HG03108 (cell line): ENCODE data around the gene PAX7.

ENCODE experiments used
- ATAC-seq: cut with Tn5 transposase; IDR thresholded peaks from one replicate; pipeline ENCODE4 v1.9.1; 2021; ENCODE audit warnings: moderate library complexity; ENCODE audit not compliant: unreplicated experiment

The PAX7 gene

DNA sequence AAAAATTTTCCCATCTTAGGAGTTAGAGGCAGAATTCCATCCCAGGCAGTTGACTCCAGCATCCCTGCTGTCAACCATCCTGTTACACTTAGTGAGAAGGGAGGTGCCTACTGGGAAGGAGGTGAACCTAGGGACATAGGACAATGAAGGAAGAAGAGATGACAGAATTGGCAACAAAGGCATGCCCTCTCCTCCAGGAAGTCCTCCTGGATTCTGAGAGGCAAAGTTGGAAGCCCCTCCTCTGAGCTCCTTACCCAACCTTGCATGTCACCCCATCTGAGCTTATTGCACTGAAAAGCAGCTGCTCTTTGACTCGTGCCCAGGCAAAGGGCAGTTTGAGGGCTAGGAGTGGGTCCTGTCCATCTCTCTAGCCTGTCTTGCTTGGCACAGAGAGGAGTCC, 66.9 kb downstream of the PAX7 start:
- ATAC-seq, result no peak

- ATAC-seq, result no peak
These were observed 69.9 kb downstream of the PAX7 start for GRCh38 chr1:18700530-18700929.

DNA sequence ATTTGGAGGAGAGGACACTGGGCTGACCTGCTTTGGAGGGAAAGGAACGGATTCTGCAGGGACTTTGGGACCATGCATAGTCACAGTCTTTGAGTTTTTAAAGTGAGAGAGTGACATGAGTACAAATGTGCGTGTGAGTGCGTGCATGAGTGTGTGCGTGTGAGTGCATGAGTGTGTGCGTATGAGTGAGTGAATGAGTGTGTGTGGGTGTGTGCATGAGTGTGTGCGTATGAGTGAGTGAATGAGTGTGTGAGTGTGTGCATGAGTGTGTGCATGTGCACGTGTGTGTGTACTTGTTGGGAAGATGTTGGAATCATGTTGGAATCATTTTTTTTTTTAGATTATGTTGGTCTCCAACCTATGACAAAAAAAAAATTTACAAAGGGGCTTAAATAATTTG, 70.5 kb downstream of the PAX7 start:
- no peak for ATAC-seq

DNA sequence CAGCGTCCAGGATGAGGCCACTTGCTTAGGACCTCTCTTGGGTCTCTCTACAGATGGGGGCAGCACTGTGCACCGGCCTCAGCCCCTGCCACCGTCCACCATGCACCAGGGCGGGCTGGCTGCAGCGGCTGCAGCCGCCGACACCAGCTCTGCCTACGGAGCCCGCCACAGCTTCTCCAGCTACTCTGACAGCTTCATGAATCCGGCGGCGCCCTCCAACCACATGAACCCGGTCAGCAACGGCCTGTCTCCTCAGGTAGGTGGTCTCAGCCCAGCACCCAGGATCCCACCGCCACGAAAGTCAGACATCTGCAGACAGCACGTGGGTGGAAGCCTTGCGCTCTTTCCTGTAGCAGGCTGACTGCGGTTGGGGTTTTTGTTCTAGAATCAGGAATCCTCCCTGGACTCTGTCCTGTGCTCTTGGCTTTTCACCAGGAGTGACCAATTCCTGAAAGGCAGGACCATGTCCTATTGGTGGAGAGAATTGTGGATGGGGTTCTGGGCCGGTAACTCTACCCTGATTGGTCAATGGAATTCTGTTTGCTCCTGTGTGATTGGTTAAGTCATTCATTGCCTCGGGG, 72.5 kb downstream of the PAX7 start:
- ATAC-seq, result no peak

- no peak for ATAC-seq
These were observed 75.2 kb downstream of the PAX7 start for GRCh38 chr1:18705811-18706210.

DNA sequence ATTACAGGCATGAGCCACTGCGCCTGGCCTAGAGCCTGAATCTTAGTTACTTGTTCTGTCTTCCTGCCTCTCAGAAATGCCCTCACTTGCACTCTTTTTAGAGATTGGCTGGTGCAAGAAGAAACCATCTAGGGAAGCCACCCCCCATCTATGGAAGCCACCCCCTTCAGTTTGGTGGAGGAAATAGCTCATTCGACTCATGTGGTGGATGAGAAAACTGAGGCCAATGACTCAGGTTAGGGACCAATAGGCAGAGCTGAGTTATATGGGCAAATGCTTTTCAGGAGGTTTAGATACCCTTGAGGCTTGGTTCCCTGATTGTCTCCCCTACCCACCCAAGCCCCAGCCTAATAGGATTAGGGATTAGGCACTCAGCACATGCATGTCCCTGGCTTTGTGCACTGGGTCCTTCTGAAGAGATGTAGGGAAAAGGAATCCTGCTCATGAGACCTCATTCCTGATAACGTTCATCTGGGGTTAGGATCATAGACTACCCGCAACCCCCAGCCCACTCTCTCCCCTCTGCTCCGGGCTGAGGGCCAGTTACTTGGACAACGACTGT, 77.1 kb downstream of the PAX7 start:
- ATAC-seq, result no peak

DNA sequence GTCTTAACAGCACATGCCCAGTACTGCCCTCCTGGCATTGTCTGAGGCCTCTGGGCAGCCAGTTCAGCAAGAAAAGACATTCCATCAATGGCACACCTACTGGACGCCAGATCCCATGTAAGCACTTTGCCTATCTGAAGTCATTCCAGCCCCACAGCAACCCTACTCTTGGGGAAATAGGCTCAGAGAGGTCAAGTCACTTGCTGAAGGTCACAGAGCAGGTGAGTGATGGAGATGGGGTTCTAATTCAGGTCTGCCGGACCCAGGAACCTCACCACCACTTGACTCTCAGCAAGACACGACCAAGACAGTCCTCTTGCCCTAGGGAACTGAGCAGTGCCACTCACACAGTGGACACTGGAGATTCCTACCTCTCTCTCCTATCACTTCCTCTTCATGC, 79.4 kb downstream of the PAX7 start:
- ATAC-seq, result no peak

DNA sequence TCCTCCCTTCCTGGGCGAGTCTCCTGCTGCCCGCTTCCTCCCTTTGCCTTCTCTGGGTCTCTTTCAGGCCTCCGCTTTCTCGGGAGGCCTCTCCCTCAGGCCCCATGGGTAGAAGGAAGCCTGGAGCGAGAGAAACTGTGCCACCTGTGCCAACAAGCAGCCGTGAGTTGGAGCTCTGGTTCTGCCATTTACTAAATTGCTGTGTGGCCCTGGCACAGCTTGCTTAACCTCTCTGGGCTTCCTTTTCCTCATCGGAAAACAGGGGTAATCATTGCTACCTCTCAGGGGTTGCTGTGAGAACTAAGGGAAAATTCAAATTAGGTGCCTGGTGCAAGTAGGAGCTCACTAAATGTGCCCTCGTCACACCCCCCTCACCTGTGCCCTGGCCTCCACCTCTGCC, 80.4 kb downstream of the PAX7 start:
- no peak for ATAC-seq

GRCh38 chr1:18711536-18712251, 81.0 kb downstream of the PAX7 start:
- no peak for ATAC-seq

DNA sequence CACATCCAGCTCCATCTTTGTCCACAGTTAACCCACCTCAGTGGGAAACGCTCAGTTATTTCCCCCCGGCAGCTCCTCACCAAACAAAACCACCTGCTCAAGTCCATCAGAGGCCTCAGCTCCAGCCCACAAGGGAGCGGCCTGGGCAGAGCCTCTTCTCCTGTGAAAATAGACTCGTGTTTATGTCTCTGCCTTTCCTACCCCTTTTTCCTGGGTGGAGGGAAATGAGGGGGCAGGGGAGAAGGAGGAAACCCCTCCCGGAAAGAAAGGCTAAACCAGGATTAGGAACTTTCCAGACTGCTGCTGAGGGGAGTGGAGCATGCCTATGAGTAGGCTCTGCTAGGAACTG, 81.6 kb downstream of the PAX7 start:
- no peak for ATAC-seq

GRCh38 chr1:18714404-18715175, 83.9 kb downstream of the PAX7 start:
- no peak for ATAC-seq

- ATAC-seq, result no peak
These were observed 85.6 kb downstream of the PAX7 start for GRCh38 chr1:18716112-18716784.

GRCh38 chr1:18716785-18717678, 86.4 kb downstream of the PAX7 start:
- no peak for ATAC-seq

GRCh38 chr1:18719786-18720451, 89.3 kb downstream of the PAX7 start:
- ATAC-seq, result no peak

- no peak for ATAC-seq
These were observed 90.4 kb downstream of the PAX7 start for GRCh38 chr1:18721041-18721440.

DNA sequence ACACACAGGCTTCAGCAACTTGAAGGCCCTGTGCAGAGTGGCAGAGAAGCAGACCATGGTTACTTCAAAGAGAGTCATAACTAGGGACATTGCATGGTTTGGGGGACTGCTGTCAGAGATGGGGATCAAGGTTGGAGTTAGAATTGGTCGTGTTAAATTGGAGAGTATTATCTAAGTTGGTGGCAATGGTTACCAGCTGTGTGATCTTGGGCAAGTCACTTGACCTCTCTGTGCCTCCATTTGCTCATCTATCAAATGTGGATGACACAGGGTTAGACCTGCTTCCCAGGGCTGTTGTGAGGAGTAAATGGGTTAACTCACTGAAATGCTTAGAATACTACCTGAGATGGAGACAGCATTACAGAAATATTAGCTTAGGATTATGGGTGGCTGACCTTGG, 91.1 kb downstream of the PAX7 start:
- ATAC-seq, result no peak

GRCh38 chr1:18722270-18722669, 91.6 kb downstream of the PAX7 start:
- no peak for ATAC-seq

DNA sequence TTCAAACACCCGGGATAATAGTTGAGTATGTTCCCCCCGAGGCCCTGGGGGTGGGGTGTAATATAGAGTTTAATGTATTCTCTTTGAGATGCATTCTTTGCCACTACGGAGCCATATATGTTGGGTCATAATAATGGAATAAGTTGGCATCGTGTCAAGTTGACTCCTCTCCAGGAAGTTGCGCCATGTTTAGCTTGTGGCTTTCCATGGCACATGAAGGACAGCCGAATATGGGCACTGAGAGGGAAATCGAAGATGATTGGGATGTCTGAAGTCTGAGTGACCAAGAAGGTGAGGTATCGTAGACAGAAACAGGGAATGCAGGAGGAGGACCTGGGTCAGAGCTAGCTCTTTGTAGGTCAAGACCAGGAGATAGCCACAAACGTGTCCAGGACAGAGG, 92.6 kb downstream of the PAX7 start:
- no peak for ATAC-seq

- no peak for ATAC-seq
These were observed 93.2 kb downstream of the PAX7 start for GRCh38 chr1:18723701-18724411.
